ENCODE data around the gene ZFR2.

Gene ZFR2

GRCh38 chr19:3762501-3763459, 106.1 kb downstream of the ZFR2 start, which contains the start of gene MRPL54:
Gene MRPL54 (plus strand): TSS chr19:3762682. CDS start chr19:3762701, 19 bp downstream.
- peak within 1 kb of the TSS; percentile 90 for H4K91ac ChIP-seq (ENCODE audit: low read length)
- H3K9me3 ChIP-seq (ENCODE audit: control insufficient read depth, low read length) = no peaks in the 10 kb centered on the region
- peak within 1 kb of the TSS; percentile 100 for H3K27ac ChIP-seq (ENCODE audit: low read length, poor library complexity, severe bottlenecking)
- peak; percentile 99 for DNase-seq
- peak within 1 kb of the TSS; percentile 70 to 89 for H3K4ac ChIP-seq (ENCODE audit: low read depth in 1 of 2, low read length in 2 of 2)
- H3K18ac ChIP-seq (ENCODE audit: low read depth in 1 of 2, low read length in 2 of 2) = peak within 1 kb of the TSS; percentile 93 to 99
- H2BK15ac ChIP-seq (ENCODE audit: low read depth, poor library complexity, severe bottlenecking) = peak within 1 kb of the TSS; percentile 92
- no peak within 1 kb of the TSS for H3K23ac ChIP-seq (ENCODE audit: low read length in 2 of 2)
- peak within 1 kb of the TSS; percentile 70 for H3K4me2 ChIP-seq (ENCODE audit: low read length, poor library complexity, severe bottlenecking)
- no peak within 1 kb of the TSS for H3K14ac ChIP-seq (ENCODE audit: low read length in 2 of 2)
- peak within 1 kb of the TSS; percentile 98 for H2BK5ac ChIP-seq (ENCODE audit: low read depth, low read length, poor library complexity, severe bottlenecking)
- peak within 1 kb of the TSS; percentile 97 for H3K9ac ChIP-seq (ENCODE audit: low read length)
- H3K36me3 ChIP-seq (ENCODE audit: control insufficient read depth in 1 of 2, insufficient read depth in 2 of 2, low read depth in 1 of 2, low read length in 2 of 2) = peaks cover 34 to 48% of the 10 kb centered on the region in 2 experiments
- peak within 1 kb of the TSS; percentile 86 for H2AFZ ChIP-seq (ENCODE audit: low read depth, low read length)
- peak within 1 kb of the TSS; percentile 18 to 83 for H2BK12ac ChIP-seq (ENCODE audit: low read length in 2 of 2)
- peak within 1 kb of the TSS; percentile 95 for H4K8ac ChIP-seq (ENCODE audit: low read length)
- H2AK5ac ChIP-seq (ENCODE audit: low read length, severe bottlenecking) = peak within 1 kb of the TSS; percentile 87
- no peaks in the 10 kb centered on the region for H3K27me3 ChIP-seq (ENCODE audit: control insufficient read depth in 1 of 2, insufficient read depth in 1 of 2, low read length in 2 of 2)
- peak within 1 kb of the TSS; percentile 82 for H2BK120ac ChIP-seq (ENCODE audit: low read depth, low read length)
- peaks cover 32% of the 10 kb centered on the region for H3K79me1 ChIP-seq (replicated peaks; ENCODE audit: low read length, poor library complexity, severe bottlenecking)
- H3K4me3 ChIP-seq (ENCODE audit: insufficient read depth in 1 of 2, low read depth in 1 of 2, low read length in 2 of 2) = peak within 1 kb of the TSS; percentile 95 to 97
- WGBS = 4% methylated on average over 46 of the region's 47 CpGs
- H3K4me1 ChIP-seq (ENCODE audit: control insufficient read depth, insufficient read depth, low read depth, low read length) = peaks cover 22% of the 10 kb centered on the region

- H2AK5ac ChIP-seq (ENCODE audit: low read length, severe bottlenecking) = no peak overlapping the region
- DNase-seq = no peak
- no peak overlapping the region for H4K91ac ChIP-seq (ENCODE audit: low read length)
- H3K36me3 ChIP-seq (ENCODE audit: control insufficient read depth in 1 of 2, insufficient read depth in 2 of 2, low read depth in 1 of 2, low read length in 2 of 2) = peaks cover 31 to 48% of the 10 kb centered on the region in 2 experiments
- H3K4me3 ChIP-seq (ENCODE audit: insufficient read depth in 1 of 2, low read depth in 1 of 2, low read length in 2 of 2) = peak overlapping the region in 1 of 2 experiments; percentile 86
- H2AFZ ChIP-seq (ENCODE audit: low read depth, low read length) = no peak overlapping the region
- H3K18ac ChIP-seq (ENCODE audit: low read depth in 1 of 2, low read length in 2 of 2) = no peak overlapping the region
- no peak overlapping the region for H2BK12ac ChIP-seq (ENCODE audit: low read length in 2 of 2)
- H3K14ac ChIP-seq (ENCODE audit: low read length in 2 of 2) = no peak overlapping the region
- no peak overlapping the region for H2BK5ac ChIP-seq (ENCODE audit: low read depth, low read length, poor library complexity, severe bottlenecking)
- no peaks in the 10 kb centered on the region for H3K9me3 ChIP-seq (ENCODE audit: control insufficient read depth, low read length)
- H3K27me3 ChIP-seq (ENCODE audit: control insufficient read depth in 1 of 2, insufficient read depth in 1 of 2, low read length in 2 of 2) = no peaks in the 10 kb centered on the region
- peak overlapping the region; percentile 27 for H2BK120ac ChIP-seq (ENCODE audit: low read depth, low read length)
- no peak overlapping the region for H3K27ac ChIP-seq (ENCODE audit: low read length, poor library complexity, severe bottlenecking)
- H3K23ac ChIP-seq (ENCODE audit: low read length in 2 of 2) = no peak overlapping the region
- WGBS = no CpG with 5 or more reads among the region's 1 CpG
- H2BK15ac ChIP-seq (ENCODE audit: low read depth, poor library complexity, severe bottlenecking) = no peak overlapping the region
- H3K4me1 ChIP-seq (ENCODE audit: control insufficient read depth, insufficient read depth, low read depth, low read length) = peaks cover 22% of the 10 kb centered on the region
- peak overlapping the region; percentile 87 for H4K8ac ChIP-seq (ENCODE audit: low read length)
- H3K79me1 ChIP-seq (replicated peaks; ENCODE audit: low read length, poor library complexity, severe bottlenecking) = peaks cover 35% of the 10 kb centered on the region
- no peak overlapping the region for H3K4ac ChIP-seq (ENCODE audit: low read depth in 1 of 2, low read length in 2 of 2)
- peak overlapping the region; percentile 97 for H3K9ac ChIP-seq (ENCODE audit: low read length)
- H3K4me2 ChIP-seq (ENCODE audit: low read length, poor library complexity, severe bottlenecking) = no peak overlapping the region
These were observed 106.7 kb downstream of the ZFR2 start for GRCh38 chr19:3762130-3762473.

GRCh38 chr19:3761382-3762129, 107.3 kb downstream of the ZFR2 start, which contains the start of gene APBA3:
Gene APBA3 (minus strand): TSS chr19:3761692. CDS start chr19:3760264, 1,428 bp downstream.
- H3K23ac ChIP-seq (ENCODE audit: low read length in 2 of 2) = peak within 1 kb of the TSS in 1 of 2 experiments; percentile 99
- peak within 1 kb of the TSS; percentile 91 to 93 for H3K4ac ChIP-seq (ENCODE audit: low read depth in 1 of 2, low read length in 2 of 2)
- peak within 1 kb of the TSS; percentile 97 for H3K4me2 ChIP-seq (ENCODE audit: low read length, poor library complexity, severe bottlenecking)
- peak within 1 kb of the TSS; percentile 48 for H2BK15ac ChIP-seq (ENCODE audit: low read depth, poor library complexity, severe bottlenecking)
- peak; percentile 89 for DNase-seq
- peaks cover 36% of the 10 kb centered on the region for H3K79me1 ChIP-seq (replicated peaks; ENCODE audit: low read length, poor library complexity, severe bottlenecking)
- H4K8ac ChIP-seq (ENCODE audit: low read length) = peak within 1 kb of the TSS; percentile 95
- H3K4me3 ChIP-seq (ENCODE audit: insufficient read depth in 1 of 2, low read depth in 1 of 2, low read length in 2 of 2) = peak within 1 kb of the TSS; percentile 95 to 97
- peak within 1 kb of the TSS; percentile 100 for H3K27ac ChIP-seq (ENCODE audit: low read length, poor library complexity, severe bottlenecking)
- H2AFZ ChIP-seq (ENCODE audit: low read depth, low read length) = peak within 1 kb of the TSS; percentile 86
- H3K9ac ChIP-seq (ENCODE audit: low read length) = peak within 1 kb of the TSS; percentile 97
- H3K4me1 ChIP-seq (ENCODE audit: control insufficient read depth, insufficient read depth, low read depth, low read length) = peaks cover 22% of the 10 kb centered on the region
- peak within 1 kb of the TSS; percentile 82 for H2BK120ac ChIP-seq (ENCODE audit: low read depth, low read length)
- H2BK5ac ChIP-seq (ENCODE audit: low read depth, low read length, poor library complexity, severe bottlenecking) = peak within 1 kb of the TSS; percentile 98
- WGBS = 1% methylated on average over 39 of the region's 45 CpGs
- peak within 1 kb of the TSS; percentile 18 to 83 for H2BK12ac ChIP-seq (ENCODE audit: low read length in 2 of 2)
- H3K36me3 ChIP-seq (ENCODE audit: control insufficient read depth in 1 of 2, insufficient read depth in 2 of 2, low read depth in 1 of 2, low read length in 2 of 2) = peaks cover 29 to 44% of the 10 kb centered on the region in 2 experiments
- H3K14ac ChIP-seq (ENCODE audit: low read length in 2 of 2) = peak within 1 kb of the TSS in 1 of 2 experiments; percentile 82
- no peaks in the 10 kb centered on the region for H3K9me3 ChIP-seq (ENCODE audit: control insufficient read depth, low read length)
- H3K18ac ChIP-seq (ENCODE audit: low read depth in 1 of 2, low read length in 2 of 2) = peak within 1 kb of the TSS; percentile 84 to 92
- no peaks in the 10 kb centered on the region for H3K27me3 ChIP-seq (ENCODE audit: control insufficient read depth in 1 of 2, insufficient read depth in 1 of 2, low read length in 2 of 2)
- peak within 1 kb of the TSS; percentile 82 for H2AK5ac ChIP-seq (ENCODE audit: low read length, severe bottlenecking)
- peak within 1 kb of the TSS; percentile 90 for H4K91ac ChIP-seq (ENCODE audit: low read length)

Data from mesenchymal stem cell (in vitro differentiated cells and primary cell).